AG04450 (cell line): Measurements from ENCODE around the gene NOTCH2. TPM values are rescaled to one million over a fixed set of nuclear protein-coding genes. Genes with fewer than 3 reads are reported as not detected.

ENCODE experiments used
- CTCF ChIA-PET: fragments of 300-600, 350-600 bp; formaldehyde crosslinking; extraction: SDS; loops from one replicate; lab custom pipeline; 2022; ENCODE audit warnings: antibody characterized with exemption, inconsistent platforms; lab: Charles Lee
- POLR2A ChIA-PET: fragments of 350-600 bp; formaldehyde crosslinking; extraction: SDS; loops from one replicate; lab custom pipeline; 2021; ENCODE audit warnings: antibody characterized with exemption, inconsistent platforms; lab: Yijun Ruan, JAX
- DNase-seq: peaks from one replicate; pipeline ENCODE4 v3.0.0-alpha.2; 2011; ENCODE audit warnings: low read depth, low spot score
- H3K27ac ChIP-seq: one replicate; pipeline ENCODE4 v1.5.1; 2012; ENCODE audit warnings: low read depth, low read length, control low read depth
- H3K27me3 ChIP-seq: one replicate; pipeline ENCODE4 v1.6.0; 2012; ENCODE audit warnings: low read length; ENCODE audit not compliant: control insufficient read depth, insufficient read depth
- H3K4me3 ChIP-seq: 2 replicates; pipeline ENCODE4 v1.5.1; 2011; ENCODE audit warnings: mild to moderate bottlenecking, low read depth, low read length, control low read depth
- H3K9me3 ChIP-seq: 2 replicates; pipeline ENCODE4 v1.5.1; 2012; ENCODE audit warnings: low read length; ENCODE audit not compliant: control insufficient read depth, insufficient read depth
- CTCF ChIP-seq: IDR thresholded peaks from 2 replicates; pipeline ENCODE4 v1.5.1; 2011; ENCODE audit warnings: low read depth, low read length, control low read depth, inconsistent platforms
- polyA plus RNA-seq: library from polyadenylated mRNA; depleted of rRNA; stranded (reverse); fragments of >200 nt; gene quantifications from 2 replicates; pipeline ENCODE4 v1.2.3, GENCODE V29; 2011

Gene NOTCH2
- polyA plus RNA-seq, 1 experiment, result 47.0 TPM

- H3K27me3 ChIP-seq, result no peaks in the 10 kb centered on the region
- no peak overlapping the region for H3K27ac ChIP-seq
- TF ChIP-seq CTCF, result no peak
- ChIA-PET POLR2A (no interaction called here), CTCF (interaction anchor here (1.5 to 2.8 kb wide), 2 partner anchors 13 to 32 kb away, joined by 3 to 10 read pairs; no protein-coding TSS in a partner anchor)
- DNase-seq, result no peak
- no peak overlapping the region for H3K4me3 ChIP-seq
- no peaks in the 10 kb centered on the region; the same call in 1 of the 2 replicates for H3K9me3 ChIP-seq
These were observed 133.5 kb downstream of the NOTCH2 start for GRCh38 chr1:119935915-119936314.

- Histone ChIP-seq H3K27ac (no peak overlapping the region), H3K9me3 (no peaks in the 10 kb centered on the region; the same call in 1 of the 2 replicates), H3K4me3 (no peak overlapping the region), H3K27me3 (no peaks in the 10 kb centered on the region)
- no peak for DNase-seq
- no peak for TF ChIP-seq CTCF
- CTCF ChIA-PET, result interaction anchor here (2.8 kb wide), 1 partner anchor 13 kb away, joined by 10 read pairs; no protein-coding TSS in a partner anchor
- POLR2A ChIA-PET, result no interaction called here
These were observed 134.1 kb downstream of the NOTCH2 start for GRCh38 chr1:119935373-119935772.

- Histone ChIP-seq H3K27me3 (no peaks in the 10 kb centered on the region), H3K4me3 (no peak overlapping the region), H3K27ac (no peak overlapping the region), H3K9me3 (no peaks in the 10 kb centered on the region; the same call in 1 of the 2 replicates)
- DNase-seq, result no peak
- POLR2A ChIA-PET, result no interaction called here
- CTCF ChIA-PET, result interaction anchor here (2.8 kb wide), 1 partner anchor 15 kb away, joined by 10 read pairs; no protein-coding TSS in a partner anchor
- no peak for TF ChIP-seq CTCF
These were observed 136.1 kb downstream of the NOTCH2 start for GRCh38 chr1:119933397-119933796.

- CTCF ChIA-PET, result no interaction called here
- no peak for TF ChIP-seq CTCF
- no peak overlapping the region for H3K27ac ChIP-seq
- POLR2A ChIA-PET, result no interaction called here
- no peak overlapping the region for H3K4me3 ChIP-seq
- no peaks in the 10 kb centered on the region; the same call in 1 of the 2 replicates for H3K9me3 ChIP-seq
- no peak for DNase-seq
- H3K27me3 ChIP-seq, result no peaks in the 10 kb centered on the region
These were observed 139.7 kb downstream of the NOTCH2 start for GRCh38 chr1:119929643-119930315.

- no peak overlapping the region for H3K27ac ChIP-seq
- ChIA-PET POLR2A (no interaction called here), CTCF (interaction anchor here (1.2 to 1.6 kb wide), 3 partner anchors 22 to 56 kb away, joined by 3 to 6 read pairs (median 5); no protein-coding TSS in a partner anchor)
- TF ChIP-seq CTCF, result no peak
- H3K9me3 ChIP-seq, result no peaks in the 10 kb centered on the region
- DNase-seq, result no peak
- no peaks in the 10 kb centered on the region for H3K27me3 ChIP-seq
- H3K4me3 ChIP-seq, result no peak overlapping the region
These were observed 142.9 kb downstream of the NOTCH2 start for GRCh38 chr1:119926553-119926952.
